IMR-90 (cell line): ENCODE data around the gene TRA2A. TPM values are rescaled to one million over a fixed set of nuclear protein-coding genes. Genes with fewer than 3 reads are reported as not detected.

Experiments used
- ATAC-seq: fragments of 200-7000 bp; cut with Tn5 transposase; 2 replicates; pipeline ENCODE4 v1.9.1; 2020; ENCODE audit warnings: low read depth, mild to moderate bottlenecking, moderate library complexity
- BruUV-seq: library from RNA; stranded (reverse); fragments of 400-500 nt; replicated peaks from 2 replicates; lab custom pipeline; 2021; lab: Mats Ljungman, UMichigan
- CTCF ChIA-PET: fragments of 300-600 bp; formaldehyde crosslinking; extraction: SDS; loops from one replicate; lab custom pipeline; 2021; ENCODE audit warnings: antibody characterized with exemption; lab: Yijun Ruan, JAX
- POLR2A ChIA-PET: fragments of 300-600 bp; sonication (Branson Sonifier 250); formaldehyde crosslinking; loops from one replicate; lab custom pipeline; 2022; ENCODE audit warnings: antibody characterized with exemption; ENCODE audit not compliant: unreplicated experiment; lab: Charles Lee
- DNase-seq: peaks from one replicate; pipeline ENCODE4 v3.0.0; 2013
- H2AFZ ChIP-seq: replicated peaks from 2 replicates; pipeline ENCODE3; 2013; ENCODE audit warnings: low read length, mild to moderate bottlenecking; ENCODE audit not compliant: poor library complexity
- H2AK5ac ChIP-seq: 2 replicates; pipeline ENCODE4 v1.6.1; 2013; ENCODE audit warnings: low read depth, low read length, inconsistent platforms
- H2AK9ac ChIP-seq: replicated peaks from 2 replicates; pipeline ENCODE3; 2013; ENCODE audit warnings: mild to moderate bottlenecking, low read depth, low read length, moderate library complexity; ENCODE audit not compliant: poor library complexity
- H2BK120ac ChIP-seq: 2 replicates; pipeline ENCODE4 v1.6.1; 2013; ENCODE audit warnings: low read depth, low read length, inconsistent platforms
- H2BK15ac ChIP-seq: 3 replicates; pipeline ENCODE4 v1.6.1; 2013; ENCODE audit warnings: low read depth, low read length, inconsistent platforms
- H2BK20ac ChIP-seq: 2 replicates; pipeline ENCODE4 v1.6.1; 2013; ENCODE audit warnings: low read depth, mild to moderate bottlenecking, inconsistent platforms, low read length, moderate library complexity
- H2BK5ac ChIP-seq: 2 replicates; pipeline ENCODE4 v1.6.1; 2013; ENCODE audit warnings: mild to moderate bottlenecking, low read depth, low read length, inconsistent platforms; ENCODE audit not compliant: poor library complexity, severe bottlenecking
- H3K14ac ChIP-seq: replicated peaks from 2 replicates; pipeline ENCODE4 v1.6.1; 2013; ENCODE audit warnings: low read depth, low read length, inconsistent platforms
- H3K18ac ChIP-seq: 2 replicates; pipeline ENCODE4 v1.6.1; 2013; ENCODE audit warnings: low read depth, low read length, control low read depth
- H3K23ac ChIP-seq: 2 replicates; pipeline ENCODE4 v1.6.1; 2013; ENCODE audit warnings: low read depth, low read length, inconsistent platforms
- H3K27ac ChIP-seq: 2 replicates; pipeline ENCODE4 v1.5.1; 2013; ENCODE audit warnings: mild to moderate bottlenecking, control low read depth, low read length; ENCODE audit not compliant: insufficient read depth
- H3K27me3 ChIP-seq: 2 replicates; pipeline ENCODE4 v1.6.1; 2013; ENCODE audit warnings: low read length; ENCODE audit not compliant: control insufficient read depth, insufficient read depth
- H3K36me3 ChIP-seq: 2 replicates; pipeline ENCODE4 v1.6.1; 2013; ENCODE audit warnings: low read length, mixed read lengths; ENCODE audit not compliant: control insufficient read depth, insufficient read depth
- H3K4ac ChIP-seq: 2 replicates; pipeline ENCODE4 v1.6.1; 2013; ENCODE audit warnings: low read depth, low read length, inconsistent platforms
- H3K4me1 ChIP-seq: 2 replicates; pipeline ENCODE4 v1.6.1; 2013; ENCODE audit warnings: low read length, mixed read lengths; ENCODE audit not compliant: control insufficient read depth, insufficient read depth
- H3K4me2 ChIP-seq: 2 replicates; pipeline ENCODE4 v1.6.1; 2013; ENCODE audit warnings: low read depth, mild to moderate bottlenecking, control low read depth, low read length, moderate library complexity
- H3K4me3 ChIP-seq: 2 replicates; pipeline ENCODE4 v1.5.1; 2013; ENCODE audit warnings: low read depth, mild to moderate bottlenecking, control low read depth, low read length, moderate library complexity; ENCODE audit not compliant: insufficient read depth
- H3K56ac ChIP-seq: 2 replicates; pipeline ENCODE4 v1.6.1; 2013; ENCODE audit warnings: low read length, inconsistent platforms; ENCODE audit not compliant: insufficient read depth; ENCODE audit errors: extremely low read depth
- H3K79me1 ChIP-seq, 2 experiments: 2 replicates each; pipeline ENCODE4 v1.6.1; 2013; ENCODE audit warnings: low read length in 2 of 2, inconsistent platforms in 1 of 2, low read depth in 1 of 2
- H3K9ac ChIP-seq: 2 replicates; pipeline ENCODE4 v1.6.1; 2013; ENCODE audit warnings: low read depth, low read length, control low read depth
- H3K9me1 ChIP-seq: 2 replicates; pipeline ENCODE4 v1.6.1; 2013; ENCODE audit warnings: low read length, inconsistent platforms; ENCODE audit not compliant: insufficient read depth
- H3K9me3 ChIP-seq: 2 replicates; pipeline ENCODE4 v1.6.1; 2013; ENCODE audit warnings: low read length; ENCODE audit not compliant: control insufficient read depth, insufficient read depth
- H4K20me1 ChIP-seq: 2 replicates; pipeline ENCODE4 v1.6.1; 2013; ENCODE audit warnings: low read length, inconsistent platforms; ENCODE audit not compliant: insufficient read depth
- H4K5ac ChIP-seq: 2 replicates; pipeline ENCODE4 v1.6.1; 2013; ENCODE audit warnings: mild to moderate bottlenecking, low read depth, low read length, control low read depth
- H4K8ac ChIP-seq, 2 experiments: 2 replicates each; pipeline ENCODE4 v1.6.1; 2013; ENCODE audit warnings: low read depth in 2 of 2, low read length in 2 of 2, control low read depth in 1 of 2, inconsistent platforms in 1 of 2
- H4K91ac ChIP-seq: 2 replicates; pipeline ENCODE4 v1.6.1; 2013; ENCODE audit warnings: low read depth, low read length, inconsistent platforms; ENCODE audit not compliant: insufficient read depth
- CHD1 ChIP-seq: IDR thresholded peaks from 2 replicates; pipeline ENCODE4 v1.6.1; 2012; ENCODE audit warnings: low read depth, low read length, improper control_type of control experiment
- NFE2L2 ChIP-seq: fragments of 150-350 bp; IDR thresholded peaks from 2 replicates; pipeline ENCODE4 v1.6.1; 2016; ENCODE audit warnings: low read depth, mild to moderate bottlenecking, low read length
- RCOR1 ChIP-seq: IDR thresholded peaks from 2 replicates; pipeline ENCODE4 v1.6.1; 2012; ENCODE audit warnings: mild to moderate bottlenecking, low read length, improper control_type of control experiment; ENCODE audit not compliant: insufficient replicate concordance
- RFX5 ChIP-seq: IDR thresholded peaks from 2 replicates; pipeline ENCODE4 v1.8.0; 2012; ENCODE audit warnings: low read depth, mild to moderate bottlenecking, low read length, moderate library complexity
- WGBS, 2 experiments: methylation state at CpG; one replicate each; pipeline versions ENCODE4 v1.1.5 to v1.1.7; 2013; ENCODE audit warnings: missing lambda C conversion rate in 2 of 2; ENCODE audit not compliant: insufficient read length in 1 of 2; ENCODE audit errors: extremely low coverage in 2 of 2; 5-methylcytosine and 5-hydroxymethylcytosine counted together
- dilution Hi-C: fragments of 300-500 bp; cut with HindIII; formaldehyde crosslinking; loops from one replicate; pipeline ENCODE4 v1.14.3; 2018; ENCODE audit warnings: low sequenced_read_pairs; ENCODE audit not compliant: unreplicated experiment
- in situ Hi-C: fragments of 300-500 bp; cut with MboI; formaldehyde crosslinking; loops from 3 replicates; pipeline ENCODE4 v1.14.3; 2019; ENCODE audit warnings: low sequenced_read_pairs, inconsistent platforms, mixed read lengths
- intact Hi-C: fragments of 100-400 bp; cut with micrococcal nuclease; formaldehyde crosslinking; loops from 2 replicates; pipeline ENCODE4 v1.10.0; 2022
- polyA plus RNA-seq, 3 experiments: library from polyadenylated mRNA; depleted of rRNA; stranded (reverse); fragments of >200 nt; gene quantifications; 2 replicates each; pipeline ENCODE4 v1.2.3, GENCODE V29; 2012; ENCODE audit warnings: low replicate concordance in 1 of 3
- total RNA-seq: library from RNA; depleted of rRNA; stranded (reverse); fragments of >200 nt; gene quantifications from 2 replicates; pipeline ENCODE4 v1.2.3, GENCODE V29; 2012

The TRA2A gene
- total and polyA plus RNA-seq, 2 of the 4 experiments (the other 2 are of a cell fraction), result 44.3 to 77.3 TPM

- Histone ChIP-seq H2BK120ac (no peak overlapping the region), H3K36me3 (no peaks in the 10 kb centered on the region), H3K9me3 (no peaks in the 10 kb centered on the region), H4K5ac (no peak overlapping the region), H3K18ac (no peak overlapping the region), H3K4me3 (no peak overlapping the region), H3K4me1 (peaks cover 3% of the 10 kb centered on the region; the same call in 1 of the 2 replicates), H2AFZ (no peak overlapping the region), H3K27me3 (no peaks in the 10 kb centered on the region), H2BK15ac (no peak overlapping the region), H2AK9ac (no peak overlapping the region), H3K27ac (no peak overlapping the region), H3K14ac (no peak overlapping the region), H3K9me1 (no peaks in the 10 kb centered on the region), H3K4ac (no peak overlapping the region), H3K56ac (no peak overlapping the region), H3K9ac (no peak overlapping the region), H3K79me1 (peaks cover 0 to 10% of the 10 kb centered on the region in 2 experiments; a peak in 3 of 4 replicates), H3K23ac (0 out of 2 replicates have a peak overlapping the region, but pooled peaks have one; percentile 44), H3K4me2 (no peak overlapping the region), H4K20me1 (no peaks in the 10 kb centered on the region), H2BK20ac (no peak overlapping the region), H2BK5ac (no peak overlapping the region), H4K91ac (no peak overlapping the region), H4K8ac (0 out of 4 replicates have a peak overlapping the region, but pooled peaks of 1 of the 2 experiments have one; percentile 40), H2AK5ac (no peak overlapping the region)
- in situ Hi-C loops (no loop called here), intact Hi-C loops (loop anchor here (10.0 kb wide), 1 partner anchor 293 kb away; the partner anchor contains the start of gene NUP42), dilution Hi-C loops (no loop called here)
- TF ChIP-seq NFE2L2, result no peak
- no peak for TF ChIP-seq RFX5
- TF ChIP-seq CHD1, result no peak
- TF ChIP-seq RCOR1, result no peak
- no CpG with 5 or more reads among the region's 6 CpGs for WGBS, 2 experiments
- no TSS peak for BruUV-seq
- ChIA-PET POLR2A (no interaction called here), CTCF (interaction anchor here (0.7 kb wide), 1 partner anchor 8 kb away, joined by 3 read pairs; no protein-coding TSS in a partner anchor)
- ATAC-seq, result no peak
- DNase-seq, result no peak
These were observed 53.6 kb downstream of the TRA2A start for GRCh38 chr7:23477962-23478866.
